Dendritic cell treated with granulocyte-macrophage colony-stimulating factor and Interleukin-4, amounts not matched to agents 40 ng/mL and 50 ng/mL, for 4 days (primary cell): ENCODE data around the gene OSBPL10.

Source experiments
- H3K27ac Mint-ChIP-seq: one replicate; pipeline ENCODE4 v1.8.0; 2022; ENCODE audit warnings: mild to moderate bottlenecking, mixed read lengths
- H3K27me3 Mint-ChIP-seq: one replicate; pipeline ENCODE4 v1.8.0; 2022; ENCODE audit warnings: mild to moderate bottlenecking, mixed read lengths
- H3K36me3 Mint-ChIP-seq: one replicate; pipeline ENCODE4 v1.8.0; 2022; ENCODE audit warnings: low read depth, mixed read lengths
- H3K4me1 Mint-ChIP-seq: one replicate; pipeline ENCODE4 v1.8.0; 2022; ENCODE audit warnings: low read depth, mixed read lengths
- H3K4me3 Mint-ChIP-seq: one replicate; pipeline ENCODE4 v1.8.0; 2022; ENCODE audit warnings: mild to moderate bottlenecking, moderate library complexity, mixed read lengths
- H3K9me3 Mint-ChIP-seq: one replicate; pipeline ENCODE4 v1.8.0; 2022; ENCODE audit warnings: mixed read lengths
- intact Hi-C: fragments of 100-400 bp; cut with micrococcal nuclease; formaldehyde crosslinking; loops from one replicate; pipeline ENCODE4 v1.15.0; 2022

Gene OSBPL10

DNA sequence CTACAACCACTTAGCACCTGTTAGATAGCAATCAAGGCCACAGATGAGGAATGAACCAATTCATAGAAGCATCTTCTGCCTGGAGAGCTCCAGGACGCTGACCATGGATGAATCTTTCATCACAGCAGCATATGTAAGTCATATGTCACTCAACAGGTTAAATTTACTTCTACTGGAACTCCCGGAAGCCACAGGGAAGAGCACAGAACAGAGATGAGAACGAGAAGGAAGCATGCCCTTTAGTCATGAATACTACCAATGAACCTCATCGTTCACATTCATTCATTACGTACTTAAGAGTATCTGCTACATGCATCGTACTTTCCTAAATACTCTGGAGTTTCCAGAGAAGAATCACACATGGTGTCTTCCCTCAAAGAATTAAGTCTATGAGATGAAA lies 255.5 kb downstream of the OSBPL10 start:
- intact Hi-C loops, result no loop called here
- Mint-ChIP-seq H3K4me3 (no peak overlapping the region), H3K27me3 (peaks cover 3% of the 10 kb centered on the region), H3K4me1 (peaks cover 6% of the 10 kb centered on the region), H3K27ac (no peak overlapping the region), H3K9me3 (no peaks in the 10 kb centered on the region), H3K36me3 (no peaks in the 10 kb centered on the region)

DNA sequence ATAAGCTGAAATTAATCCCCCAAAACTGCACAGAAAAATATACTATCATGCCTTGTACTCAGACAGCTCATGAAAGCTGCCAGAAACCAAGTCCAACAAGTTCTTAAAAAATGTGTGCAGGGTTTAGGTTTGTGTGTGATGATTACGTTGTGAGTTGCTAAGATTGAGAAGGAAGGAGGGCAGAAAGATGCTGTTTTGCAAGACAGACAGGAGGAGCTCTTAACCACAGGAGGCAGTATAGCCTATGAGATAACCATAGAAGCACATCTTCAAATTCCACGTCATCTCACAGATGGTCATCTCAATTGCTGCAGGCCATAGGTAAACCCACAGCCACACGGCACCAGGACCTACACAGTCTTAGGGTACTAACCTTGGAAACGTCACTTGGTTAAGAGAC lies 256.4 kb downstream of the OSBPL10 start:
- Mint-ChIP-seq H3K4me1 (peaks cover 6% of the 10 kb centered on the region), H3K36me3 (no peaks in the 10 kb centered on the region), H3K27ac (no peak overlapping the region), H3K27me3 (peaks cover 3% of the 10 kb centered on the region), H3K9me3 (no peaks in the 10 kb centered on the region), H3K4me3 (no peak overlapping the region)
- intact Hi-C loops, result no loop called here

DNA sequence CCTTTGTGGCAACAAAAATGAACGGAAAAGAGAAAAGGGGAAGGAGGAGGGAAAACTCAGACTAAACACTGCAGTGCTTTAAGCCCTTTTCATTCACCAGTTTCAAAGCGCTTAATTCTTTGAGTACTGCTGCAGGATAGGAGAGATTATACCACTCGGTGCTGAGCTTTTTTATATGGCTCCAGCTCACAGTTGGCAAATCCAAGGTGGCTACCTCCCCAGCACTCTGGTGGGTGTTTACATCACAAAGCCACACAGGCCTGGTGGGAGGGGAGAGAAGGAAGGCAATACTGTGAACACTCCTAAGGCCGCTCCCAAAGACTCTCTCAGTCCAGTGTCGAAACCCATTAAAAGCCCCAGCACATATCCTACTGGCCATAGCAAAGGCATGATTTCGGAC lies 256.9 kb downstream of the OSBPL10 start:
- Mint-ChIP-seq H3K27me3 (peaks cover 3% of the 10 kb centered on the region), H3K4me1 (peaks cover 6% of the 10 kb centered on the region), H3K36me3 (no peaks in the 10 kb centered on the region), H3K9me3 (no peaks in the 10 kb centered on the region), H3K4me3 (no peak overlapping the region), H3K27ac (no peak overlapping the region)
- intact Hi-C loops, result no loop called here

DNA sequence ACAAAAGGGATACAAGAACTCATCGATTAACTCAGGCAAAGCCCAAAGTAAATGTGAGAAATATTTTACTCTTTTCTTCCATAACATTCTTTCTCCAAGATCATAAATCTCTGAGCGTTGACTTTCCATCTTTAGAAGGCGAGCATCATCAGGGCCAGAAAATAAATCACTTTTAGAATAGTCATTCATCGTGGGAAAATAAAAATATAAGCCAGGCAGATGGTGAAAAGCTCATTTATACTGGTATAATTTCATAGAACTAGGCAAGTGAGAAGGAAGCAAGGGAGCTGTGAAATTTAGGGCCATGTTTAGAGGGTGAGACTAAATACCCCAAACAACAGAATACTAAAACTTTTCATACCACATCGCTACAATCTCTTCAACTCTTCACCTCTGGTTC lies 257.4 kb downstream of the OSBPL10 start:
- no peak overlapping the region for H3K27ac Mint-ChIP-seq
- peaks cover 3% of the 10 kb centered on the region for H3K27me3 Mint-ChIP-seq
- H3K36me3 Mint-ChIP-seq, result no peaks in the 10 kb centered on the region
- intact Hi-C loops, result no loop called here
- peaks cover 6% of the 10 kb centered on the region for H3K4me1 Mint-ChIP-seq
- H3K9me3 Mint-ChIP-seq, result no peaks in the 10 kb centered on the region
- no peak overlapping the region for H3K4me3 Mint-ChIP-seq

DNA sequence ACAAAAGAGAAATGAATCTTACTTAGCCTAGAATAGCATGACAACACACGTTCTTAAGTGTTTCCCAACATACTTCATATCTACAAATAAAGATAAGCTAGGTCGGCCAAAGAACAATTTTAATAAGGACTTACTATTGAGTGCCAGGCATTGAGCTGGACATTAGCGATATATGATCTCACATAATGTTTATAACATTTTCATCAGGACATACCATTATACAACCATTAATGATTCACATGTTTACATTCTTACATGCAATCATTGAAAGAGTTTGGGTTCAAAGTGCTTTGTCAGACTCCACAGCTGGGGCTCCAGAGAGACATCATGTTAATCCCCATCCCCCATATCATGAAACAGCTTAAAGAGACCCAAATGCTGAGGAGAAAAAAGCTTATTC lies 259.4 kb downstream of the OSBPL10 start:
- H3K4me3 Mint-ChIP-seq, result no peak overlapping the region
- H3K4me1 Mint-ChIP-seq, result peaks cover 6% of the 10 kb centered on the region
- intact Hi-C loops, result no loop called here
- H3K27ac Mint-ChIP-seq, result no peak overlapping the region
- H3K27me3 Mint-ChIP-seq, result peaks cover 3% of the 10 kb centered on the region
- H3K36me3 Mint-ChIP-seq, result no peaks in the 10 kb centered on the region
- H3K9me3 Mint-ChIP-seq, result no peaks in the 10 kb centered on the region

DNA sequence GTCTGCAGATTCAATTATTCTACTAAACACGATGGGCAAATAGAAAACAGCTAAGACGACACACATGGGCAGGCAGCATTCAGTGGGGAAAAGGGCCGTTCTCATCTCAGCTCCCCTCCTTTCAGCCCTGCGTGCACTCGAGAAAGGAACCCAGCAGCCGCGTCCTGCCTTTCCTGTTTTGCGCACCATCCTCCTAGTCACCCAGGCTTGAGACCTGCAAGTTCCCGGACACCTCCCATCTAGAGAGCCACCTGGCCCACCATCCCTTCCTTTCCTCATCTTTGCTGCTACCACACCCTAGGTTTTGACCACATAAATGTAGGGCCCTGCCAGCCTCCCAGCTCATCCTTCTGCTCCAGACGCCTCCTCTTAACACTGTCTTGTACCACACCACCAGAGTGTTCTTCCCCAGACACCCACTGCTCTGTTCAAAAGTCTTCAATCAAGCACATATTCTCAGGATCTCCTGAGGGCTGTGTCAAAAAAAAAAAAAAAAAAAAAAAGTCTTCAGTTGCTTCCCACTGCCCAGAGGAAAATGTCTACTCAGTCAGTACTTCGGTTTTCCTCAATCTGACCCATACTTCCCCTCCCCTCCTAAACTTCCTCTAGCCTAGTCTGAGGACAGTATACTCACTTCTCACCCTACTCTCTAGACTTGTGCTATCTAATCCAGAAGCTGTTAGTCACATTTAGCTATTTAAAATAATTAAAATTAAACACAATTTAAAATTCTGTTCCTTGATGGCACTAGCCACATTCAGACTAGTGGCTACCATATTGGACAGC lies 266.4 kb downstream of the OSBPL10 start:
- Mint-ChIP-seq H3K9me3 (no peaks in the 10 kb centered on the region), H3K4me3 (no peak overlapping the region), H3K36me3 (no peaks in the 10 kb centered on the region), H3K27me3 (no peaks in the 10 kb centered on the region), H3K27ac (peak overlapping the region; percentile 26), H3K4me1 (peaks cover 24% of the 10 kb centered on the region)
- intact Hi-C loops, result no loop called here

DNA sequence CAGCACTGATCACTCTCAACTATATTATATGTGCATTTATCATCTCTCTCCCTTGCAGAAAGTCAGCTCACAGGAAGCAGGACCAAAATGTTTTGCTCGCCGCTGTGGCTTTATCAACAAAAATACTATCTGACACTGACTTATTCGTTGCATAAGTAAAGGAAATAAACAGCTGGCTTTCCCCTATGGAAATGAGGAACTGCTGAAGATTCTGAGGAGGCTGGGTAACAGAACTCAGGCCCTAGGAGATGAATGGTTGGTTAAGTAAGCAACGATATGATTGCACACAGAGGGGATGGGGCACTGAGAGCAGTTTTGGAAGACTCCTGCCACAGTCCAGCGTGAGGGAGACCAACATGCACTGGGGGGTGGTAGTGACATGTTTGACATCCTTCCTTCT lies 267.2 kb downstream of the OSBPL10 start:
- Mint-ChIP-seq H3K4me1 (peaks cover 24% of the 10 kb centered on the region), H3K27ac (peak overlapping the region; percentile 26), H3K27me3 (no peaks in the 10 kb centered on the region), H3K36me3 (no peaks in the 10 kb centered on the region), H3K4me3 (no peak overlapping the region), H3K9me3 (no peaks in the 10 kb centered on the region)
- intact Hi-C loops, result no loop called here

DNA sequence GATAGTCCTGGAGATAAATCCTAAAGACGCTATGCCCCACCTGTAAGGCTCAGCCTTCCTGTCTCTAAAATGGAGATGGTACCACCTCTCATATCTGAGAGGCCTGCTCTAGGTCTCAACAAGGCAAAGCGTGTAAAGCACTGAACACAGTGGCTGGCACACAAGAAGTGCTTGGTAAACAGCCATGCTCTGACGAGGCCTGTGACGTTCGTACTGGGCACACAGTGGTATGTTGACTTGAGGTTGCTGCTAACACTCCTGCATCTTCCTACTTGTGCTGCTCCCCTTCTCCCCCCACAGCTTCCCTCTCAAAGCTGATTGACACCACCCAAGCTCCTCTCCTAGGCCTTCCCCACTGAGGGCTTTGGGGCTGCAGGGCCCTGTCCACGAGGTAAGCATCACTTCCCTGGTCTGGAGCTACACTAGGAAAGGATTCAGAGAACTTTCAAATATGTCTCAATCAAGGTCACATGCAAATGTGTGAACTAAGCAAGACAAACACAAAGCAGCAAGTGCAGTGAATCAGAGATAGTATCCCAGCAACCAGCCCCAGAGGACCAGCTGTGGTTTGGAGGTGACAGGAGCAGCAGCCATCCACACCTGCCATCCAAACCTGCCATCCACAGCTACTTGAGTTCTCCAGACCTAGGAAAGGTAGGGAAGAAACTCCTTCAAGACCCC lies 270.8 kb downstream of the OSBPL10 start:
- H3K9me3 Mint-ChIP-seq, result no peaks in the 10 kb centered on the region
- H3K36me3 Mint-ChIP-seq, result no peaks in the 10 kb centered on the region
- no peaks in the 10 kb centered on the region for H3K27me3 Mint-ChIP-seq
- no peak overlapping the region for H3K27ac Mint-ChIP-seq
- H3K4me1 Mint-ChIP-seq, result peaks cover 26% of the 10 kb centered on the region
- intact Hi-C loops, result no loop called here
- H3K4me3 Mint-ChIP-seq, result no peak overlapping the region

DNA sequence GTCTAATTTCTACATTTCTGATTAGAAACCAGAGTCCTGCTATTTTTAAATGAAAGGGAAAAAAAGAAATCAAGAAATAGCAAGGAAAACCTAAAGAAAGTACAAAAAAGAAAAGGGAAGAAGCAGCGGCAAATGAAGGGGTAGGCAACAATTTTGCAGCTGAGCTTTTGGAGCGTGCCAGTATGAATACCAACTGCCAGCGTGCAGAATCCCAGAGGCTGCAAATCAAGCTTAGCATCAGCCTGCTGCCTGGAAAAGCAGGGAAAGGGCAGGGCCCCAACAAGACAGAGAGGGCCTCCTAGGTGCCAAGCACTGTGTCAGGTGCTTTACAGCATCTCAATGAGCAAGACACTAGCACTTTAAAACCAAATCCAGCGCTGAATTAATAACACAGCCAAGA lies 271.5 kb downstream of the OSBPL10 start:
- H3K27me3 Mint-ChIP-seq, result peaks cover 3% of the 10 kb centered on the region
- H3K9me3 Mint-ChIP-seq, result no peaks in the 10 kb centered on the region
- H3K27ac Mint-ChIP-seq, result no peak overlapping the region
- intact Hi-C loops, result no loop called here
- no peak overlapping the region for H3K4me3 Mint-ChIP-seq
- H3K36me3 Mint-ChIP-seq, result no peaks in the 10 kb centered on the region
- H3K4me1 Mint-ChIP-seq, result peaks cover 29% of the 10 kb centered on the region

DNA sequence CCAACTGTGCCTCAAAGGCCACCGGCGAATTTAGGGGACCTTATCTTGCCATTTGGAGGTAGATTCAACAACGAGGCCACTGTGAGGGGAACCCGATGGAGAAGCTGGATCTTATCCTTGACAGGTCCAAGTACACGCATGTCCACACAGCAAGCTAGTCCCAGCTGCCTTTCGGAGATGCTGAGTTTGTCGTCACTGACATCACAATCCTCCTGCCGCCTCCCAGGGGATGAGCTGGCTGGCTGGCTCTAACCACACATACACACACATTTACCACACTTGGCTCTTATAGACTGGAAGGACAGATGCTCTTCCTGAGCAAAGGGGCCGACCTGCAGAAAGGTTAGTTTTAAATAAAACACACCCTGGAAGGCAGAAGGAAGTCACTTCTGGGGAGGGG lies 272.1 kb downstream of the OSBPL10 start:
- Mint-ChIP-seq H3K36me3 (no peaks in the 10 kb centered on the region), H3K27ac (no peak overlapping the region), H3K27me3 (peaks cover 3% of the 10 kb centered on the region), H3K4me1 (peaks cover 28% of the 10 kb centered on the region), H3K9me3 (no peaks in the 10 kb centered on the region), H3K4me3 (no peak overlapping the region)
- intact Hi-C loops, result no loop called here

DNA sequence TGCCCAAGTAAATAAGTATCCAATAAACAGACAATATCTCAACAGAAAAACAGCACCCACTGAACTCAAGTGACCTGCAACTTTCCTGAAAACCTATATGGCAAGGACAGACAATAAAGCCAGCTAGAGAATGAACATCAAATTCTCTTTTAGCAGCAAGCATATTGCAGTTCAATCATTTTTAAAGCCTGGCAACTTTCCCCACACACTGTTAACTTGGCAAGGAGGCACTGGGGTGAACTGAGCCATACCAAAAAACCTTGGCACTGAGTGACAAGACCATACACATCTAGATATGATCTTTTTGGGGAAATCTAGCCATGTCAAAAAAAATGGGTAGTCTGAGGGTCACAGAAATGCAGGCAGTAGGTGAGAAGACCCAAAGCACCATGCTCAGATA lies 273.8 kb downstream of the OSBPL10 start:
- intact Hi-C loops, result no loop called here
- Mint-ChIP-seq H3K4me1 (peaks cover 16% of the 10 kb centered on the region), H3K9me3 (no peaks in the 10 kb centered on the region), H3K27ac (no peak overlapping the region), H3K36me3 (no peaks in the 10 kb centered on the region), H3K4me3 (no peak overlapping the region), H3K27me3 (peaks cover 3% of the 10 kb centered on the region)

DNA sequence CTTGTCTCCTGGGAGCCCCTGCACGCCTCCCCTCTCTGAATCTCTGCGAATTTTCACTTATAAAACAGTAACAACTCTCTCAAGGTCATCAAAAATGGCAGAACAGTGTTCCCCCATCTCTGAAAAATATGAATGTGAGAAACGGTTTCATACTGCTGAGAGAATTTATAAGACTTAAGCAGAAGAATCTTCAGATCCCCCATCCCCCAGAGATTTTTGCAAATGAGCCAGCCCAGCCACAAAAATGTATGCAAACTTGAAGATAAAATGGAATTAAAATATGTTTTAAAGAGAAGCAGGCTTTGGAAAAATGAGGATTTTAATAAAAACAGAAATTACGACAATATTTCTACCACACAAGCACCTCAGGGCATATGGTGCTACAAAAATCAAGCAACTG lies 275.3 kb downstream of the OSBPL10 start:
- H3K9me3 Mint-ChIP-seq, result no peaks in the 10 kb centered on the region
- no peak overlapping the region for H3K27ac Mint-ChIP-seq
- H3K36me3 Mint-ChIP-seq, result no peaks in the 10 kb centered on the region
- peaks cover 4% of the 10 kb centered on the region for H3K27me3 Mint-ChIP-seq
- intact Hi-C loops, result no loop called here
- peaks cover 21% of the 10 kb centered on the region for H3K4me1 Mint-ChIP-seq
- H3K4me3 Mint-ChIP-seq, result no peak overlapping the region

DNA sequence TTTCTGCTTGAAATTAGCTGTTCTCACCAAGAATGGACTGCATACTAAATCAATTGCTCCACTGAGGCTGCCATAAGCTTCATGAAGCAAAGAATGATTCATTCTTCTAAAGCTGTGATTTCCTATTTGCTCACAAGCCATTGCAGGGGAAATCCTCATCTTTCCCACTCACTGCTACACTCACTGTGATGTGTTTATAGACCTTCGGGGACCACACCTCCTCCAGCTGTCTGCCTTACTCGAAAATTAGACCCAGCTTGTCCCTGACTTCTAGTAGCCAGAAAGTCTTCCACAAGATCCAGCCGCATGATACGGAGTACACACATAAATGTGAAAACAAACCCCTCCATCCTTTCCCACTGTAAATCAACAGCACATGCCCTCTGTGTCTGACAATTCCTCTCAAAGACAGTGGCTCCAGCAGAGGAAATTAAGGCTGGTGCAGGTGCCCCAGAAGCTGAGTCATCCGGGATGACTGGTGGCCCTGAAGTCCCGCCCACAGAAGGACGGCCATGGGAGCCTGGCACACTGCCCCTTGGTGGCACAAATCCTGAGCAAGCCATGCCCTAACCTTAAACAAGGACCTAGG lies 276.4 kb downstream of the OSBPL10 start:
- H3K4me1 Mint-ChIP-seq, result peaks cover 21% of the 10 kb centered on the region
- peak overlapping the region; percentile 15 for H3K4me3 Mint-ChIP-seq
- H3K27ac Mint-ChIP-seq, result no peak overlapping the region
- H3K36me3 Mint-ChIP-seq, result no peaks in the 10 kb centered on the region
- peaks cover 4% of the 10 kb centered on the region for H3K27me3 Mint-ChIP-seq
- H3K9me3 Mint-ChIP-seq, result no peaks in the 10 kb centered on the region
- intact Hi-C loops, result loop anchor here (5.0 kb wide), 1 partner anchor 927 kb away; no protein-coding TSS in a partner anchor

DNA sequence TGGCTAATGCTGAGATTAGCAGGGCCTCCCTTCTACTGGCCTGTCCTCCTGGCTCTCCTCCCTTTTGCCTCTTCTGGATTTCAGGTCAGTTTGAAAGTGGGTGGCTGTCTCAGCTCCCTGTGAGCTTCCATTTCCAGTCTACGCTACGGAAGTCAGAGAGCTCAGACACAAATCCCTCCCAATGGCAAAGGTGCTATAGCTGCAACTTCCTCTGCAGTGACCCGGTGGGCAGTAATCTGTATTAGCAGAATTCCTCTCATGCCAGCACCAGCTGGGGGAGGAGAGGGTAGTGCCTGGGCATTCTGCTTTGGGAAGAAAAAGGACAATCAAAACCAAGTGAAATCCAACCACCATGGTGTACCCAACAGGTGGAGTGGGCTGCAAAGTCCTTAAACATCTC lies 276.9 kb downstream of the OSBPL10 start:
- H3K27ac Mint-ChIP-seq, result no peak overlapping the region
- peaks cover 21% of the 10 kb centered on the region for H3K4me1 Mint-ChIP-seq
- no peak overlapping the region for H3K4me3 Mint-ChIP-seq
- peaks cover 4% of the 10 kb centered on the region for H3K27me3 Mint-ChIP-seq
- no peaks in the 10 kb centered on the region for H3K36me3 Mint-ChIP-seq
- no peaks in the 10 kb centered on the region for H3K9me3 Mint-ChIP-seq
- intact Hi-C loops, result loop anchor here (5.0 kb wide), 1 partner anchor 927 kb away; no protein-coding TSS in a partner anchor
